Osteocyte (in vitro differentiated cells): ENCODE measurements around the gene USB1. TPM values are rescaled to one million over a fixed set of nuclear protein-coding genes. Genes with fewer than 3 reads are reported as not detected.

ENCODE experiments used
- DNase-seq: peaks from one replicate; pipeline ENCODE4 v3.0.0; 2021; ENCODE audit warnings: mixed read lengths; ENCODE audit not compliant: unreplicated experiment; ENCODE audit errors: extremely low spot score
- H3K27ac Mint-ChIP-seq: one replicate; pipeline ENCODE4 v1.8.0; 2021; ENCODE audit warnings: mild to moderate bottlenecking, mixed read lengths; ENCODE audit not compliant: unreplicated experiment
- H3K27me3 Mint-ChIP-seq: one replicate; pipeline ENCODE4 v1.8.0; 2021; ENCODE audit warnings: mixed read lengths; ENCODE audit not compliant: unreplicated experiment
- H3K36me3 Mint-ChIP-seq: one replicate; pipeline ENCODE4 v1.8.0; 2021; ENCODE audit warnings: mixed read lengths; ENCODE audit not compliant: unreplicated experiment
- H3K4me1 Mint-ChIP-seq: one replicate; pipeline ENCODE4 v1.8.0; 2021; ENCODE audit warnings: mixed read lengths; ENCODE audit not compliant: unreplicated experiment
- H3K4me3 Mint-ChIP-seq: one replicate; pipeline ENCODE4 v1.8.0; 2021; ENCODE audit warnings: mild to moderate bottlenecking, moderate library complexity, mixed read lengths; ENCODE audit not compliant: unreplicated experiment
- H3K9me3 Mint-ChIP-seq: one replicate; pipeline ENCODE4 v1.8.0; 2021; ENCODE audit warnings: mixed read lengths; ENCODE audit not compliant: unreplicated experiment
- long read RNA-seq: library from polyadenylated mRNA; unstranded; transcript quantifications from one replicate; pipeline ENCODE4 v2.0.0, GENCODE V29; 2021
- total RNA-seq: library from RNA; stranded (reverse); gene quantifications from 2 replicates; pipeline ENCODE4 v1.2.1, GENCODE V29; 2021
- TF ChIP-seq, protein P1 (sequence below): fragments of 200-600 bp; sonication (generic); IDR thresholded peaks from 2 replicates; pipeline ENCODE4 v1.5.0; 2021; ENCODE audit warnings: antibody characterized with exemption, mild to moderate bottlenecking, moderate library complexity

The USB1 gene, protein sequence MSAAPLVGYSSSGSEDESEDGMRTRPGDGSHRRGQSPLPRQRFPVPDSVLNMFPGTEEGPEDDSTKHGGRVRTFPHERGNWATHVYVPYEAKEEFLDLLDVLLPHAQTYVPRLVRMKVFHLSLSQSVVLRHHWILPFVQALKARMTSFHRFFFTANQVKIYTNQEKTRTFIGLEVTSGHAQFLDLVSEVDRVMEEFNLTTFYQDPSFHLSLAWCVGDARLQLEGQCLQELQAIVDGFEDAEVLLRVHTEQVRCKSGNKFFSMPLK
- total RNA-seq: 43.4 and 45.5 TPM in 2 replicates
- long read RNA-seq, transcript USB1-202 (4 exons, 1,217 nt): major isoform, 6 of 13 reads
- long read RNA-seq, partial matches to known transcripts: 2 of 13 reads
- long read RNA-seq, other reads (novel, unspliced or antisense): 2 of 13 reads

DNA sequence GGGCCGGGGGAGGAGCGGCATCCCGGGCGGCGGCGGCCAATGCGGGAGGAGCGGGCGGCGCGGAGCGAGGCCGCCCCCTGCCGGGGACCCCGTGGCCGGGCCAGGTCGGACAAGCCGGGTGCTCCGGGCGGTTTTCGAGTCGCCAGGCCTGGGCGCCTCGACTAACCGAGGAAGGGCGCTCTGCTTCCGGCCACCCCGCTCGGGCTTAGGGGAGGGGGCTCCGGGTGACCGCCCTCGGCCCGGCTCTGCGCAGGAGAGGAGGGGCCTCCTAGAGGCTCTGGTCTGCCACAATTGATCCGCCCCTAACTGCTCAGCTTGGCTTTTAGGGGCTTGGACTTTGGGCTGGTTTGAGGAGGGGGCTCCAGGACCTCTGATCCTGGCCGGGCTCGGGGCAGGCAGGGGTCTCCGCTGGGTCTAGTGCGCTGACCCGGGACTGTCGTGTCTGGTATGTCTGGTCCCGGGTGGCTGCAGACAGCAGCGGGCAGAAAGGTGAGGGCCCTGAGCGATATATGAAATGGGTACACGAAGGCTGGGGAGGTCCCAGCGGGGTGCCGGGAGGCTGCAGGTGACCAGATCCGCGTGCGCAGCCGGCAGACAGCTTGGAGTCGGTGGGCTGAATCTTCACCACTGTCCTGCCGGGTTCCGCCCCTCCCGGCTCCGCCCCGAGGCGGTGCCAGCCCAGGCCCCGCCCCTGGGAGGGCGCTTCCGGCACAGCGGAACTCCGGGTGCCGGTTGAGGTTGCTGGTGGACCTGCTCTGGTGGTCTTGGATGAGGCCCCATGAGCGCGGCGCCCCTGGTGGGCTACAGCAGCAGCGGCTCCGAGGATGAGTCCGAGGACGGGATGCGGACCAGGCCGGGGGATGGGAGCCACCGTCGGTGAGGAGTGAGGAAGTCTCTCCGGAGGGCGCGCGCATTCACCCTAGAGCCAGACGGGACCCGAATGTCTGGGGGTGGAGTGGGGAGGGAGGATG, at the start of gene USB1:
TSS of gene USB1 (plus strand) at position 702 of the 971 bp plus-strand sequence. CDS start at position 779, 77 bp downstream.
- Mint-ChIP-seq H3K27me3 (no peaks in the 10 kb centered on the region), H3K4me1 (peaks cover 24% of the 10 kb centered on the region), H3K4me3 (peak within 1 kb of the TSS; percentile 92), H3K27ac (peak within 1 kb of the TSS; percentile 79), H3K9me3 (no peaks in the 10 kb centered on the region), H3K36me3 (peaks cover 11% of the 10 kb centered on the region)
- TF ChIP-seq, protein P1, sequence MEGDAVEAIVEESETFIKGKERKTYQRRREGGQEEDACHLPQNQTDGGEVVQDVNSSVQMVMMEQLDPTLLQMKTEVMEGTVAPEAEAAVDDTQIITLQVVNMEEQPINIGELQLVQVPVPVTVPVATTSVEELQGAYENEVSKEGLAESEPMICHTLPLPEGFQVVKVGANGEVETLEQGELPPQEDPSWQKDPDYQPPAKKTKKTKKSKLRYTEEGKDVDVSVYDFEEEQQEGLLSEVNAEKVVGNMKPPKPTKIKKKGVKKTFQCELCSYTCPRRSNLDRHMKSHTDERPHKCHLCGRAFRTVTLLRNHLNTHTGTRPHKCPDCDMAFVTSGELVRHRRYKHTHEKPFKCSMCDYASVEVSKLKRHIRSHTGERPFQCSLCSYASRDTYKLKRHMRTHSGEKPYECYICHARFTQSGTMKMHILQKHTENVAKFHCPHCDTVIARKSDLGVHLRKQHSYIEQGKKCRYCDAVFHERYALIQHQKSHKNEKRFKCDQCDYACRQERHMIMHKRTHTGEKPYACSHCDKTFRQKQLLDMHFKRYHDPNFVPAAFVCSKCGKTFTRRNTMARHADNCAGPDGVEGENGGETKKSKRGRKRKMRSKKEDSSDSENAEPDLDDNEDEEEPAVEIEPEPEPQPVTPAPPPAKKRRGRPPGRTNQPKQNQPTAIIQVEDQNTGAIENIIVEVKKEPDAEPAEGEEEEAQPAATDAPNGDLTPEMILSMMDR: peak; percentile 80
- DNase-seq: peak; percentile 95

DNA sequence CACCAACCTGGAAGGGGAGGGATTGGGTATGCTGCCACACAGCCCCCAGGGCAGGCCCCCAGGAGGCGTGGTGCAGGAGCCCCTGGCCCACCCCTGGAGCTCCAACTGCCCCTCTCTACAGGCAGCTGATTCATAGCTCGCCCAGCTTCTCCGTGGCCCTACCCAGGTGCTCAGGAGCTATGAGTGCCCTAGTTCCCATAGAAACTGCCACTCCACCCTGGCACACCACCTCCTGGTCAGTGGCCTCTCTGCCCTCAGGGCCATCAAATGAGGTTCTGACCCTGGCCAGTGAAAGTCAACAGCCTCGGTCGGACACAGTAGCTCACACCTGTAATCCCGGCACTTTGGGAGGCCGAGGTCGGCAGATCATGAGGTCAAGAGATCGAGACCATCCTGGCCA, 48.3 kb upstream of the USB1 start:
- no peak for DNase-seq
- Mint-ChIP-seq H3K27ac (no peak overlapping the region), H3K4me3 (no peak overlapping the region), H3K36me3 (no peaks in the 10 kb centered on the region), H3K27me3 (peaks cover 8% of the 10 kb centered on the region), H3K4me1 (no peaks in the 10 kb centered on the region), H3K9me3 (no peaks in the 10 kb centered on the region)
- TF ChIP-seq, protein P1: no peak

DNA sequence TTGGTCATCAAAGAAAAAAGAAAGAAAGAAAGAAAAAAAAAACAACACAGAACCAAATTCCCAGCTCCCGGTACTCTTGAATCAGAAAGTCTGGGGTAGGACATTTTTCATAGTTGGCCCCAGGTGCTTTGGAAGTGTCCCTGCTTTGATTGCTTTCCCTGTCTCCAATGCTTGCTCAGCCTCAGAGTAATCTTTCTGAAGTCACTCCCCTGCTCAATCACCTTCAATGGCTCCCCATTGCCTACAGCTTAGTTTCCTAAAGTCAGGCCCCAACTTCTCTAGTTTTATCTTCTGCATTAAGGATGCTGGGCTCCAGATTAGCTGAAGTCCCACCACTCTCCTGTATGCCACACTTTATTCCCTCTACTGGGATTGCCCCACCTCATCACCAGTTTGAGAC, 47.4 kb upstream of the USB1 start:
- H3K9me3 Mint-ChIP-seq: no peaks in the 10 kb centered on the region

DNA sequence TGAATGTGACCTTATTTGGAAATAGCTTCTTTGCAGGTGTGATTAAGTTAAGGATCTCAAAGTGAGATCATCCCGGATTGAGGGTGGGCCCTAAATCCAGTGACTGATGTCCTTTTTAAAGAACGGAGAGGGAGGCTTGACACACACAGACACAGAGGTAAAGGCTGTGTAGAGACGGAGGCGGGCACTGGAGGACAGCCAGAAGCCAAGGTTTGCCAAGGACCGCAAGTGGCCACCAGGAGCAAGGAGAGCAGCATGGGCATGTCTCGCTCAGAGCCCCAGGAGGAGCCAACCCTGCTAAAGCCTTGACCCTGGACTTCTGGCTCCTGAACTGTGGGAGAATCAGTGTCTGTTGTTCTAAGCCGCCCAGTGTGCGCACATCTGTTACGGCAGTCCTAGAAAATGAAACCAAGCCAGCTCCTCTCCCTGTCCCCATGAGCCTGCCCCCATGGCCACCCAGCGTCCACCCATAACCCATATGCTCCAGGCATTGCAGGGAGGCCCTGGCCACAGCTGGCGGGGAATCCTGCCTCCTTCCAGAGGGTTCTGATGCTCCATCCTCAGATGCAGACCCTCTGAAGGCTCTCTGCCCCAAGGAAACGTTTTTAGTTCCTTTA, 45.5 kb upstream of the USB1 start:
- Mint-ChIP-seq H3K9me3 (no peaks in the 10 kb centered on the region), H3K36me3 (no peaks in the 10 kb centered on the region), H3K4me1 (no peaks in the 10 kb centered on the region), H3K27ac (no peak overlapping the region), H3K27me3 (peaks cover 11% of the 10 kb centered on the region), H3K4me3 (no peak overlapping the region)
- TF ChIP-seq, protein P1: no peak
- DNase-seq: no peak

More for the DNA sequence above, 47.4 kb upstream of the USB1 start:
- no peaks in the 10 kb centered on the region for H3K4me1 Mint-ChIP-seq
- no peak for DNase-seq
- TF ChIP-seq, protein P1: no peak
- no peak overlapping the region for H3K27ac Mint-ChIP-seq
- H3K36me3 Mint-ChIP-seq: no peaks in the 10 kb centered on the region
- no peak overlapping the region for H3K4me3 Mint-ChIP-seq
- H3K27me3 Mint-ChIP-seq: peaks cover 8% of the 10 kb centered on the region
